HG03280 (cell line): ENCODE measurements around the gene WDR47.
"Not testable (repeated sequence)": the region's sequence is repeated elsewhere in the genome, so short reads cannot be mapped to it uniquely, and the experiment has no call there.

Experiments used
- ATAC-seq: cut with Tn5 transposase; IDR thresholded peaks from one replicate; pipeline ENCODE4 v1.9.1; 2021; ENCODE audit warnings: mild to moderate bottlenecking, moderate library complexity; ENCODE audit not compliant: unreplicated experiment

The WDR47 gene

DNA sequence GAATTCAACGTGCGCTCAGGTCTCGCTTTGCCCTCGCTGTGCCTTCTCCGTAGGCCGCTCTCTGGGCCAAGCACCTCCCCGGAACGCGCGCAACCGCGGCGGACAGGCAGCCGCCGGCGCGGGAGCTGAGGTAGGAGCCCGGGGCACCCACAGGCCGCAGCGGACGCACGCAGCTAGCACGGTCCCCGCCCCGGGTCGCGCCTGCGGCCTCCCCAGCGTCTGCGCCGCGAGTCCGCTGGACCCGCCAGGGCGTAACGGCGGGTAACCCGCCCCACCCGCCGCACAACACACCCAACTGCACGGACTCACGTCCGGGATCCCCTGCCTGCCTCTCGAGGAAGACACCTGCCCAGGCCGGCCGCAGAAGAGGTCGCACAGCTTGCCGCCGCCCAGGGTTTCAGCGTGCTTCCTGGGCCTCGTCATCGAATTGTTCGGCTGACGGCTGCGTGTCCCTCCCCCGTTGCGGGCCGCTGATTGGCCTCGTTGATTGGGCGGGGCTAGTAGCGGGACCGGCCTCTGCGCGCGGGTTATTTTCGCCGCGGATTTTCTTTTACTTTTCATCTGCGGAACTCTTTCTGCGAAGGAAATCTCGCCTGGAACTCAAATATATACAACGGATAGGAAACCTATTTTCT is 78.7 kb downstream of the WDR47 start, which contains the start of gene CLCC1:
Gene CLCC1, minus strand, starts transcription at position 433 of the 635 bp plus-strand sequence. CDS start 13,047 bp downstream, outside the sequence.
- peak; percentile 91 for ATAC-seq

DNA sequence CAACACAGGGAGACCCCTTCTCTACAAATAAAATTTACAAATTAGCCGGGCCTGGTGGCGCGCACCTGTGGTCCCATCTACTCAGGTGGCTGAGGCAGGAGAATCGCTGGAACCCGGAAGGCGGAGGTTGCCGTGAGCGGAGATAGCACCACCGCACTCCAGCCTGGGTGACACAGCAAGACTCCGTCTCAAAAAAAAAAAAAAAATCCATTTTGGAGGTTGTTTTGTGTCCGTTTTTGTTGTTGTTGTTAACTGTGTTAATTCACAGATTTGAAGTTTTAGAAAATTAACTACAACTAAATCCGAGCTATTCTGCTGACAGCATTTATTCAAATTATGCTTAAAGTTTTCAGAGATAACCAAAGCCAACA is 79.2 kb downstream of the WDR47 start:
- no peak for ATAC-seq

DNA sequence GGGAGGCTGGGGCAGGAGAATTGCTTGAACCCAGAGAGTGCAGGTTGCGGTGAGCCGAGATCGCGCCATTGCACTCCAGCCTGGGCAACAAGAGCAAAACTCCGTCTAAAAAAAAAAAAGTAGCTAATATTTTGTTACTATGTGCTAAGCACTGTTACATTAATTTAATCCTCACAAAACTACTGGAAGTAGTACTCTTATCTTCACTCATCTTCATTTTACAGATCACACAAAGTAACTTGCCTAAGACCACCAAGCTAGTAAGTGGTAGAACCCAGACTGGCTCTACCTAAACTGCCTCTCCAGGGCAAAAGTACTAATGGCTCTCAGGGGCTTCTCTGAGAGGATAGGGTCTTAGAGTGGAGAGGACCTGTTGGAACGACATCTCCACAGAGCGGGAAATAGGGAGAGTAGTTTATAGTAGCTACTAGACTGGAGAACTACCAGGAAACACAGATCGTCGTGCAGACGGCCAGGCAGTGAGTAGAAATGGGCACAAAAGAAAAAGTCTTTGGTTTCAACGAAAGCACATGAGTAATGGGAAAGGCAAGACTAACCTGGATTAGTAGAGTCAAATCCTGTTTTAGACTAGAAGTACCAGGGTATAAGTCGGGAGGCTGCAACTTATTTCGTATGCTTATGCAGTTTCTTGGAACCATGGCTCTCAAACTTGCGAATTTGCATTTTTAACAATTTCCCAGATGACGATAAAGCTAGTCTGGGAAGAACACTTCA is 80.0 kb downstream of the WDR47 start:
- no peak for ATAC-seq

DNA sequence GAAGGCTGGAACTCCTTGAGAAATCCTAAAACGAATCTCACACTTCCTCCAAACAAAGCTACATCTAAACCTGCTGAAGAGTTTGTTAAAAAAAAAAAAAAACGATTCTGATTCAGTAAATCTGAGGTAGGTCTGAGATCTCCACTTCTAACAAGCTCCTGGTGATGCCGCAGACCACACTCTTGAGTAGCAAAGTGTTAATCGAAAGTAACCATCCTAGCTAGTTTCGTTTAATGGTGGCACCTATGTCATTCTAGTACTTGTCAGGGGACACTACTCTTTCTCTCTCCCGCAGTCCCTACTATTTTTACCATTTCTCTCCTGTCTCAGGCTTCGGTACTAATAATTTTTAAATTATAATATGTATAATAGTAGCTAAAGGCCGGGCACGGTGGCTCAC is 80.7 kb downstream of the WDR47 start:
- ATAC-seq: no peak

DNA sequence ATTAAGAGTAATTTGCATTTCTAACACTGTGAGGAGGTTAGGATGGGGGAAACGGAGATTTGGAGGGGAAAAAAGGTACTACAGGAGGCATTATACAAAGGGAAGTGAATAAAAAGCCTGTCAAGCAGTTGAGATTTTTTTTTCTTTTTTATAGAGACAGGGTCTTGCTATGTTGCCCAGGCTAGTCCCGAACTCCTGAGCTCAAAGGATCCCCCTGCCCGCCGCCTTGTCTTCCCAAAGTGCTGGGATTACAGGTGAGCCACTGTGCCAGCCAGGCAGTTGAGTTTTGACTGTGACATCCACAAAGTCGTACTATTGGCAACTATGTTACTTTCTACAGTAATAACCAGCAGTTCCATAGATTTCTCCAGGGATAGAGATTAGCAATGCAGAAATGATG is 81.2 kb downstream of the WDR47 start:
- no peak for ATAC-seq

DNA sequence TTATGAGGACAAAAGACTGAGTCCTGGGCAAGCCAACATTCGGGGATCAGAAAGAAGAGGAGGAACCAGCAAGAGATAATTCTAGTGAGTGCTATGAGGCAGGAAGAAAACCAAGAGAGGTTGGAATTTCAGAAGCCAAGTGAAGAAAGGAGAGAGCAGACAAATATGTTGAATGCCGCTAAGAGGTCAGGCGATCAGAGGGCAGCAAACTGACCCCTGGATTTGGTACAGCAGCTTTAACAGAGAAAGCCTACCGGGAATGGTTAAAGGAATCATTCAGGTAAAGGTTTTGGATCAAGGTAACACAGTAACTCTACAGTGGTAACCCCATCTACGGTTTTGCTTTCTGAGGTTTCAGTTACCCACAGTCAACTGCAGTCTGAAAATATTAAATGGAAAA is 84.0 kb downstream of the WDR47 start:
- no peak for ATAC-seq

DNA sequence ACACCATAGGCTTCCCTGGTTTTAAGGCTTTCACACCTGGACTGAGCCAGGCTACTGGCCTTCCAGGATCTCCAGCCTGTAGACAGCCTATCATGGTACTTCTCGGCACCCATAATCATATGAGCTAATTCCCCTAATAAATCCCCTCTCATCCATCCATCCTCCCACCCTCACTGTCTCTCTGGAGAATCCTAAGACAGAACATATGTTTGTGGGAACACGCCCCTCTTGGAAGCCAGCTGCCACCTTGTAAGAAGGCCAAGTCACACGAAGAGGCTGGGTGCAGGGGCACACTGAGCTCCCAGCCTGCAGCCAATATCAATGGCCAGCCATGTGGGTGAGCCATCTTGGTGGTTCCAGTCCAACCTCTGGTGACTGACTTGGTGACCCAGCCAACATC is 86.0 kb downstream of the WDR47 start:
- ATAC-seq: no peak

DNA sequence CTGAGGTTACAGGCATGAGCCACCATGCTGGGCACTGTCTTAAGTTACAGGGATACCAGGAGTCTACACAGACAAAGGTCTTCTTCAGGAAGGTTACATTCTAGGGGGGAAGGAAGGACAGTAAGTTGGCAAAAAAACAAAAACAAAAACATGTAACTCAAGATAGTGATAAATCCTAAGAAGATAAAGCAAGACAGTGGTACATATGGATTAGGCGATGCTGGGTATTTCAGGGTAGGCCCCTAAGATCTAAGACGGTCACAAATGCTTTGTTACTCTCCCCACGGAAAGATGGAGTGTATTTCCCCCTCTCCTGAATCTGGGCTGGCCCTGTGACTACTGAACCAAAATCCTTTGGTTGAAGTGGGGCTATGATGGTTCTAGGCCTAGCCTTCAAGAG is 86.8 kb downstream of the WDR47 start:
- no peak for ATAC-seq

DNA sequence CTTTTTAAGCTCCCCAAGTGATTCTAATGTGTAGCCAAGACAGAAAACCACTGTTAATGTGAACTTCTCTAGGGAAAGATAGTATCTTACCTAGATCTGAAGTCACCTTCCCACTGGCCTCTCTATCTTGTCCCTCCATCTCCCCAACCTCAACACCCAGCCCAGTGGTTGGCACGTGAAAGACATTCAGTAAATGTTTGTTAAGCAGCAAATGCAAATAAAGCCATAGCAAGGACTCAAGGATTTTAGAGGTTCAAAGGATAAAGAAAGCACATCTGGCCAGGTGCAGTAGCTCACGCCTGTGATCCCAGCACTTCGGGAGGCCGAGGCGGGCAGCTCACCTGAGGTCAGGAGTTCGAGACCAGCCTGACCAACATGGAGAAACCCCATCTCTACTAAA is 88.5 kb downstream of the WDR47 start:
- ATAC-seq: no peak

DNA sequence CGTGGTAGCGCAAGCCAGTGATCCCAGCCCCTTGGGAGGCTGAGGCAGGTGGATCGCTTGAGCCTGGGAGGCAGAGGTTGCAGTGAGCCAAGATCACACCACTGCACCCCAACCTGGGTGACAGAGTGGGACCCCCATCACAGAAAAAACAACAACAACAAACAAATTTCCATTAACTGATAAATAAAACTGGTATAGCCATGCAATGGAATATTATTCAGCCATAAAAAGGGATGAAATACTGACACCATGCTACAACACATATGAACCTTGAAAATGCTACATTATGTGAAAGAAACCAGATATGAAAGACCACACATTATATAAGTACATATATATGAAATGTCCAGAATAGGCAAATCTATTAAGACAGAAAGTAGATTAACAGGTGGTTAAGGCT is 90.7 kb downstream of the WDR47 start:
- ATAC-seq: no peak

DNA sequence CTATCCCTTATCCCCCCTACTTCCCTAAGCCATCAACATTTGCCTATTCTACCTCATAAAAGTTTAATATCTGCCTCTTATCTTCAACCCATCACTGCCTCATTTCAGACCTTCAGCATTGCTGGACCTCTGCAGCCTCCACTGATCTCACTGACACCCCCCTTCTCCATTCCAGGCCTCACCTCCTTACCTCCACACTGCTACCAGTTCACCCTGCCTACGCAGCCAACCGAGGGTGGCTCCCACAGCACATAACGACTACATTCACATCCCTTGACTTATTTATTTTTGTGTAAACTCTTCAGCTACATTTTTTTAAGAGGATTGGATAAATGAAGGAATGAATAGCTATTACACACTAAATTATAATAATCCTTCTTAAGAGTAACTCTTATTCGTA is 92.9 kb downstream of the WDR47 start:
- ATAC-seq: no peak

DNA sequence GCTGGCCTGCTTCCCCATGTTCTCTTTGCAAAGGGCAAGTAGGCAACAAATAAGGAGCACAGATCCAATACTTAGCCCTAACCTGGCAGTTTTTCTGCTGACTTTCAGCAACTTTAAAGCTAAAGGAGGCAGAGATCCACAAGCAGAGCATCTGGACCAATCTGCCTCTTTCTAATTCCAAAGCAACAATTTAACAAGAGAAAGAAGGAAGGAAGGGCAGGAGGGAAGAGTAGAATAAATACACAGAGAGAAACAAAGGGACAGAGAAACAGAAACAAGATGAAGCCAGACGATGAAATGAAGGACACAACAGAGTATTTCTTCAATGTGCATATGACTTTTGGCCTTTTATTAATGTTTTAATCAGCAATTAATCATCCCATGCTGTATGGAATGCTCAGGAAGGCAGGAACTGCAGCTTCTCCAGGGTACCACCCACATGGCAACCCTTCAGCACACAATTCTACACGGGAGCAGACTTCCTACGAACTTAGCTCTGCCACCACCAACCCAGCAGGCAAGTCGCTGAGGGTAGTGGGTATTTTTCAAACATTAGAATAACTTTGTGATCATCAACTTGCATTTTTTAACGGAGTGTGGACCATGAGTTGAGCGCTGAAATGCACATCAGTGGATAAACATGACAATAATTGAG is 93.9 kb downstream of the WDR47 start:
- no peak for ATAC-seq

DNA sequence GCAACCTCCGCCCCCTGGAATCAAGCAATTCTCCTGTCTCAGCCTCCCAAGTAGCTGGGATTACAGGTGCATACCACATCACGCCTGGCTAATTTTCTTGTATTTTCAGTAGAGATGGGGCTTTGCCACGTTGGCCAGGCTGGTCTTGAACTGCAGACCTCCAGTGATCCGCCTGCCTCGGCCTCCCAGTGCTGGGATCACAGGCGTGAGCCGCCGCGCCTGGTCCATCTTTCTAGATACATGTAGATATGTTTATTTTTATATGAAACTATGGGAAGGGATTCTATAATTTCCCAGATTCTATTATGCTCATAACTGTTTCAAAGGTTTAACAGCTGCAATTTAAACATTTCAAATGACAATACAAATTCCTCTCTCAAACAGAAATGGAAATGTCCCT is 105.7 kb downstream of the WDR47 start:
- ATAC-seq: no peak

DNA sequence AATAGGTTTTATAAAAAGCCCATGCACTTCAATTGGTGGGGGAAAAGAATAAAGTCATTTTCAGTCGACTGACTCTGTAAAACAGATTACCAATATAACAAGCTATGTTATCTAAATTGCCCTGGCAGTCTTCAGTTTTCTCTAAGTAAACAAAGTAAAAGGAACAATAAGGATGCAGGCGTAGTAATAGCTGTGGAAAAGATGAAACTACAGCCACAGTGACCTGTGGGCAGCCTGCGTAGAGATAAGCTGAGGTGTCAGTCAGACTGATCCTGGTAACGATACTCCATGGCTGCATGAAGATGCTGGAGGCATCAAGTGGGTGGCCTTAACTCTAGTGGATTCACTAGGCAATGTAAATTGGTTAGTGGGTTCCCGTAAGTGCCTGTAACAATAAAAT is 108.0 kb downstream of the WDR47 start:
- no peak for ATAC-seq

DNA sequence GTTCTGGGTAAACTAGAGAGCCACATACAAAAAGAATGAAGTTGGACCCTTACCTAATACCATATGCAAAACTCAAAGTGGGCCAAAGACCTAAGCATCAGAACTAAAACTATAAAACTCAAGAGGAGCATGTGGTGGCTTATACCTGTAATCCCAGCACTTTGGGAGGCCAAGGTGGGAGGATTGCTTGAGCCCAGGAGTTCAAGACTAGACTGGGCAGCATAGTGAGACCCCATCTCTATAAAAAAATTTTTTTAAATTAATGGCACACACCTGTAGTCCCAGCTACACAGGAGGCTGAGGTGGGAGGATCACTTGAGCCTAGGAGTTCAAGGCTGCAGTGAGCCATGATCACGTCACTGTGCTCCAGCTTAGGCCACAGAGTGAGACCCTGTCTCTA is 114.3 kb downstream of the WDR47 start:
- ATAC-seq: not testable (repeated sequence)

DNA sequence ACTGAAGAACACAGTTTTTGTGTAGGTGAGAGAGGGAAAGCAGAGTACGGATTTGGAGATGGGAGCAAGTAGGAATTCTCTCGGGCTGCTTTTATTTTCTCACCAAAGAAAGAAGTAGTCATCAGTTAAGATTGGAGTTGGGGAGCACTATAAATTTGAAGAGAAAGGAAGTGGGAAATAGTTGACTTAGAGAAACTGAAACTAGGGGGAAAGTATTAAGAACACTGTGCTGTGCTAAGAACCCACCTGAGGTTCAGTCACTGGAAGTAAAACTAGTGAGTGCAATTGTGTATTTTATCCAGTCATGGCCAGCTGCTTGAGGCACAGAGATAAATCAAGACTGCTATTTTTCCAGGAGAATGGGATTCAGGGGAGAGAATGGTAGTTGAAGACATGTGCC is 116.0 kb downstream of the WDR47 start:
- ATAC-seq: no peak
